Limb (tissue), 2 donors: ENCODE data around the gene ZNF81.
"Not testable (repeated sequence)": the region's sequence is repeated elsewhere in the genome, so short reads cannot be mapped to it uniquely, and the experiment has no call there.

Source experiments
- DNase-seq, 2 donors: peaks; one replicate each; pipeline ENCODE4 v3.0.0-alpha.2; 2016; ENCODE audit errors: extremely low spot score in 2 of 2

Gene ZNF81

DNA sequence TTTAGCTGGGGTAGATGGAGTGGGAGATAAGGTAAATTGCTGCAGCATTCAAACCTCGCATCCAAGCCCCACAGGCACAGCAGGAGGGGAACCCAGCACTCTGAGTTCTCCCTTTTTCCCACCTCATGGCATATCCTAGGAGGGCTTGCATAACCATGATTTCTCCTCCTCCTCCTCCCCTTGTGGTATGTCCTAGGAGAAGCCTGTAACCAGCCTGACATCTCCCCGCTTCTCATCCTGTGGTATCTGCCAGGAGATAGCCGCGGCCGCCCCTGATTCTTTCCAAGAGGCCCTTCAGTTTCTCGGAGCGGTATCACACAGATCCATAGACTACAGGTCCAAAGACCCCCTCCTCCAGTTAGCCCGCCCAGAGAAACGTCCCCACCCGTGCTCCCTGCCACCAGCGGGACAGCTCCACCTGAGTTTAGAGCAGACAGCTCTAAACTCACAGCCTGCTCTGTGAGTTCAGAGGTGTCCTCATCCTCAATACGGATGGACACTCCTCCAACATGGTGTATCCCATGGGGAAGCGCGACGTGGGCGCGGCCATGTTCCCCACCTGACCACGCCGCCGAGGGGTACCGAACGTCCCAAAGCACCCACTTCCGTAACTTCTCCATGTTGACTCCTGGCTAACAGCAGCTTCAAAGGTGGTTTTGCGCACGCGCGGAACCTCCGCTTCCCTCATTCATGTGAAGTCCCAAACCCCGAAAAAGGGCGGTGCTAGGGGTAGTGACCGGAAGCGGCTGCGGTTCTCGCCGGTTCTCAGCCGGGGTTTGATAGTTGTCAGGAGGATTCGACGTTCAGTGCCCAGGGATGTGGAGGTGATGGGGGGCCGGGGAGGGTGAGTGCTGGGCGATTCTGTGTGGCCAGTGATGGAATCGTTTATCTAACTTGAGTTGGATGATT, at the start of gene ZNF81:
ZNF81 (plus strand) TSS at position 739 of the 909 bp plus-strand sequence. CDS start 9,366 bp downstream, outside the sequence.
- DNase-seq, result peak; percentile 84 to 94

DNA sequence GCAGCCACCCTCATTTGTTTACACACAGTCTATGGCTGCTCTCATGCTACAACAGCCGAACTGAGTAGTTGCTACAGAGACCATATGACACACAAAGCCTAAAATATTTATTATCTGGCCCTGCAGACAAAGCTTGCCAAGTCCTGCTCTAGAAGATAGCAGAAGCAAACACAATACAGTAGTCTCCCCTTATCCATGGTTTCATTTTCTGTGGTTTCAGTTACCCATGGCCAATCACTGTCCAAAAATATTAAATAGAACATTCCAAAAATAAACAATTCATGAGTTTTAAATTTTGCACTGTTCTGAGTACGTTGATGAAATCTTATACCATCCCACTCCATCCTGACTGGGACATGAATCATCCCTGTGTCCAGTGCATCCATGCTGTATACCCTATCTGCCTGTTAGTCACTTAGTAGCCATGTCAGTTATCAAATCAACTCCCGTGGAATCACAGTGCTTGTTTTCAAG, 40.2 kb upstream of the ZNF81 start:
- no peak for DNase-seq

DNA sequence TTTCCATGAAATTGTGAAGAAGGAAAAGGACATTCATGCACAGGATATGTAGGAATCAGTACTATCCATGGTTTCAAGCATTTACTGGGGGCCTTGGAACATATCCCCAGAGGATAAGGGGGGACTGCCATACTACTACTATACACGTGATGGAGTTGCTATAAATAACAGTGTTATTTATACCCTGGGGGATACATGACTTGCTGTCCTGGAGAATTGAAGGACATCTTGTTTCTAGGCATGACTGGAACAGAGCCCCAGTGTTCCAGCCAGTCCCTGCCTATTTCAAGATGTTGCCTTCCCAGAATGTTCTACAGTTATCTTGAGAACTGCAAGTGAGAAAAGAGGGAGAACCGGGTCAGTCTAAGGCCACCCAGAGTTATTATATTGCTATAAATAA, 39.6 kb upstream of the ZNF81 start:
- no peak for DNase-seq

DNA sequence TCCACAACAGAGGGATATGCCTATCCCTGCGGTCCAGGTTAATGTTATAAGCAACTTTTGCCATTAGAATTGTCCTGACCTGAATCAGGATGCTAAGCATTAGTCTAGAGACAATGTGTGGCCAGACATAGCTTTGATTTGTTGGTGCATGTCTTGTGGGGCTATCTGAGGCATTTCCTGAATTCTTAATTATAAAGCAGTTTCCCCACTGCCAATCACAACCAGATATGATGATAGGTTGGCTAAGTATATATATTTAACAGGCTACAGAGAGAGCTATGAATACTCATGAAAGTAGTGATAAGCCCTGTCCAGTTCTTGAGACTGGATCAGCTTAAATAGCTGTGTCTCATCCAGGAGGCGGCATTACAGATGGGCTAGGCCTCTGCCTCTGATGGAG, 37.8 kb upstream of the ZNF81 start:
- no peak for DNase-seq

DNA sequence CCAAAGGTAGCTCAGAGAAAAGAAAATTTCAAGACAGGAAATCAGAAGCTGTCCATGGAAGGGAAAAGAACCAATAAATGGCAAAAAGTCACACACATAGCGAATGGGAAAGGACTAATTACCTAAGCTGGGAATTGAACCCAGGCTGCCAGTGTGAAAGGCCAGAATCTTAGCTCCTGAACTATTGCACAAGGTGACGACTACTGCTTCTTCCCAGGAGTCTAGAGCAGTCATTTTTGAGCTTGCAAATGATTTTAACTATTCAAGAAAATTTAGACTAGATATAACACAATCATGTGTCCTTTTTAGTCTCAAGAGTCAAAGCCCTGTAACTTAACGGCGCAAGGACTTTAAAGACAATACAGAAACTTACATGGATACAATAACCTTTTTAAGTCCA, 34.1 kb upstream of the ZNF81 start:
- no peak for DNase-seq

DNA sequence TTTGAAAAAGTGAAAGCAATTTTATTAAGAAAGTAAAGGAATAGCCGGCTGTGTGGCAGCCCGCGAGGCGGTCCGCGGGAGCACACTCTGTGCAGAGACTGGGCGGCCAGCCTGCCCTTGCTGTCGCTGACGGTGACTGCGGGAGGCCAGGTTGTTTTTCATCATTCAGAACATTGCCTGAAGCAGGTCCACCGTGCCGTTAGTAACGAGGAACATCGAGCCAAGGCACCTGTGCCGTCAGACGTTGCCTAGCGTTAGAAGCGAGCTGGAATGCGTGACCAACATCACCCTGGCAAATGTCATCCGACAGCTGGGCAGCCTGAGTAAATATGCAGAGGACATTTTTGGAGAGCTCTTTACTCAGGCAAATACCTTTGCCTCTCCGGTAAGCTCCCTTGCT, 33.6 kb upstream of the ZNF81 start:
- not testable (repeated sequence) for DNase-seq

DNA sequence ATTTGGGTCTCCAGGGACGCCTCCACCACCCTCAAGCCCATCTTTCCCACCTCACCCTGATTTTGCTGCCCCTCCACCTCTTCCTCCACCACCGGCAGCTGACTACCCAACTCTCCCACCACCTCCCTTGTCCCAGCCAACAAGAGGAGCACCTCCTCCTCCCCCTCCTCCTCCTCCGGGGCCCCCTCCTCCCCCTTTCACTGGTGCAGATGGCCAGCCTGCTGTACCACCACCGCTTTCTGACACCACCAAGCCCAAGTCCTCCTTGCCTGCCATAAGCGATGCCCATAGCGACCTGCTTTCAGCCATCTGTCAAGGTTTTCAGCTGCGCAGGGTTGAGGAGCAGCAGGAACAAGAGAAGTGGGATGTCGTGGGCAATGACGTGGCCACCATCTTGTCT, 32.4 kb upstream of the ZNF81 start:
- no peak for DNase-seq

DNA sequence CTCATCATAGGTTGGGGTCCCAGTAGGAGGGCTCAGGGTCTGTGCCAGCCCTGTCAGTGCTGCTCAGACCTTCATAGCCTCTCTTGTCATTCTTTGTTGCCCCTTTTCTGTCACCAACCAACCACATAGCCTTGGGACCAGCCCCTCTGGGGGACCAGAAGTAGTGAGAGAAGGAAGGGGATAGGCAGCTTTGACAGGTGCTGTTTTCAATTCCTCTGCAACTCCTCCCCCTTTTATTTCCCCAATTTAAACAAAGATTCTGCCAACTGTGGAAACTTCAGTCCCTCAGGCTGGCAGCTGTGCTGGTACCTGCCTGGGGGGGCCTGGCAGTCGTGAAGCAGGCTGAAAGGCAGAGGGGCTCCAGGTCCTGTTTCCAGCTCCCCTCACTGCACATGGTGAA, 30.9 kb upstream of the ZNF81 start:
- not testable (repeated sequence) for DNase-seq

DNA sequence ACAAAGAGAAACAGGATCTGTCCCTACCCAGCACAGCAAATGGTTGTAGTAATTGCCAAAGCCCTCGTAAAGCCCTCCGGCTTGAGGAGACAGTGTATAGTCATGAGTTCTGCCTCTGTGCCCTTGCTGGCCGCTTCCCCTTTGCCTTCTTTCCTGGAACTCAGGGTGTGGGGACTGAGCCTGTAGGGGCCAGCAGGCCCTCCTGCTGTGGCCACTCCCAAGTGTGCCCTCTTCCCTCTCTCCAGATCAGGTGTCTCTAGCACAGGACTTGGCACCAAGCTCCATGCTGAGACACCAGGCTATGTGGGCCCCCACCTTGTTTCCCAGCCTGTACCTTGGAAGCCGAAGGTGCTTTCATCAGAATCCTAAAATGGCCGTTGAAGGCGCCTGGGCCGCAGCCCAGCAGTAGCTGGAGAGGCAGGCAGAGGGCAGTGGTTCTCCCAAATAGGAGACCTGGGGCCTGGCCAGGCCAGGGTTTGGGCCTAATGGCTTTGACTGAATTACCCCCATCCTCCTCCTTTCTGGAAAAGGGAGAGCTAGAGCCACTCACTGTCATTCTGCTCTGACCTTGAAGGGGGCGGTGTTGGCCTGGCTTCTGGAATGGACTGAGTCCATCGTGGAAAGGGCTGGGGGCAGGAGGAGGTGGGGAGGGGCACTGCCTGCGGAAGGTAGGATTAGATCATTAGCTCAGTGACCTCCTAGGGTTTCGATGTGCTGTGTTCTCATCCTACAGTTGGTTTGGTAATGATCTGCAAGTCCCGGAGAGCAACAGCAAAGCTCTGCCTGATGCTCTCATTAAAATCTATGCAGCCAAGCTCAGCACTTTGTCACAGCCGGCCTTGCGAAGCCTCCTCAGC, 30.1 kb upstream of the ZNF81 start:
- DNase-seq, result not testable (repeated sequence)

DNA sequence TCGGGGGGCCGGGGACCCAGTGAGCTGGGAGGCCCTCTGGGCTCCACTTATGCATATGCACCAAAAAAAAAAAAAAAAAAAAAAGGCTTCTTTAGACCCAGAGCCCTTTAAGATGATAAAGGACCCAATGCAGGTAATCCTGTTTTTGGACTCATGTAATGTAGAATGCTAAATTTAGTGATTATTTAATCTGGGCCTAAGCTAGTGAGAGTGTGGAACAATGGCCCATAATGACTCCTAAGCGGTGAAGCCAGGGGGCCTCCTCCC, 29.5 kb upstream of the ZNF81 start:
- not testable (repeated sequence) for DNase-seq

DNA sequence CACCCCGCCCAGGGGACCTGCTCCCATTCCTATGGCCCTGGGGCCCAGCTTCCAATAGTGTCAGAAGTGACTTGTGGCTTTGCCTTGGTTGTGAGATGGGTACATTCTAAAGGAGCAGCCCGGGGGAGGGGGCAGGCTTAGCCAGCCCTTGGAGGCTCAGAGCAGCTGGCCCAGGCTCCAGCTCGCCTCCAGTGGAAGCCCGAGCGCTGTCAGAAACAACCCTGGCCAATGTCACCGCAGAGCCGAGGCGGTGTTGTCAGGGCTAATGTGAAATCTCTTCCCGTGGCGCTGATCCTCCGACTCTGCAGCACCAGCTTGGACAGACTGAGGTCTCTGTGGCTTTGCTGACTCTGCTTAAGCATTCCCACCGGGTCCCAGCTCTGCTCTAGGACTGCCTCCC, 29.2 kb upstream of the ZNF81 start:
- no peak for DNase-seq

DNA sequence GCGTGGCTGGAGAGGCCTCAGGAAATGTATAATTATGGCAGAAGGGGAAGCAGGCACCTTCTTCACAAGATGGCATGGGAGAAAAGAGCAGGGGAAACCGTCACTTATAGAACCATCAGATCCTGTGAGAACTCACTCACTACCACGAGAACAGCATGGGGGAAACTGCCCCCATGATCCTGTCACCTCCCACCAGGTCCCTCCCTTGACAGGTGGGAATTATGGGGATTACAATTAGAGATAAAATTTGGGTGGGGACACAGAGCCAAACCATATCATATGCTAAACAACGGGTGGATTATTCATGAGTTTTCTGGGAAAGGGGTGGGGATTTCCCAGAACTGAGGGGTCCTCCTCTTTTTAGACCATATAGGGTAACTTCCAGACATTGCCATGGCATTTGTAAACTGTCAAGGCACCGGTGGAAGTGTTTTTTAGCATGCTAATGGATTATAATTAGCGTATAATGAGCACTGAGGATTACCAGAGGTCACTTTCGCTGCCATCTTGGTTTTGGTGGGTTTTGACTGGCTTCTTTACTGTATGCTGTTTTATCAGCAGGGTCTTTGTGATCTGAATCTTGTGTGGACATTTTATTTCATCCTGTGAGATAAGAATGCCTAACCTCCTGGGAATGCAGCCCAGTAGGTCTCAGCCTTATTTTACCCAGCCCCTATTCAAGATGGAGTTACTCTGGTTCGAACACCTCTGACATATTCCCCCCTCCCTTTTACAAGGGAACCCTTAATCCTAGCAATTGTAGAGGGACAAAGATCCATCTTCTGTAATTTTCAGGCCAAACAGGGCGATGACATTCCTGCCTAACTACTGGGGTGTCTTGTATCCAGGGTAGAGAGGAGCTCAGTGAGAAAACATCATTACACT, 27.6 kb upstream of the ZNF81 start:
- no peak for DNase-seq

DNA sequence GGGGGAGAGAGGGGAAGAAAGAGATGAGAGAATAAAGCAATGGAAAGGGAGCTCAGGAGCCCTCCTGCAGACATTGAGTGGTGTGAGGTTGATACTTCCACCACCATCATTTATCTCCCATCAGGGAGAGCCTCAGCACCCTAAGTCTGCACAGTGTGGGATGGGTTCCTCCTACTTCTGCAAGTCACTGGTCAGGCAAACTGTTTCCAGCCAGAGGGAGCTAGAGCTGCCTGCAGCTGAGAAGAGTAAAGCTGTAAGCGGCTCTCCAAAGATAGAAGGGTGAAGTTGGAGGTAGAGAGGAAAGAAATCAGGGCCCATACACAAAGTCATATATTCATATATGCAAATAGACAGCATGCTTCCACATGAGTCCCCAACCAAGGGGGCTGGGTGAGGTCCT, 21.9 kb upstream of the ZNF81 start:
- DNase-seq, result no peak

DNA sequence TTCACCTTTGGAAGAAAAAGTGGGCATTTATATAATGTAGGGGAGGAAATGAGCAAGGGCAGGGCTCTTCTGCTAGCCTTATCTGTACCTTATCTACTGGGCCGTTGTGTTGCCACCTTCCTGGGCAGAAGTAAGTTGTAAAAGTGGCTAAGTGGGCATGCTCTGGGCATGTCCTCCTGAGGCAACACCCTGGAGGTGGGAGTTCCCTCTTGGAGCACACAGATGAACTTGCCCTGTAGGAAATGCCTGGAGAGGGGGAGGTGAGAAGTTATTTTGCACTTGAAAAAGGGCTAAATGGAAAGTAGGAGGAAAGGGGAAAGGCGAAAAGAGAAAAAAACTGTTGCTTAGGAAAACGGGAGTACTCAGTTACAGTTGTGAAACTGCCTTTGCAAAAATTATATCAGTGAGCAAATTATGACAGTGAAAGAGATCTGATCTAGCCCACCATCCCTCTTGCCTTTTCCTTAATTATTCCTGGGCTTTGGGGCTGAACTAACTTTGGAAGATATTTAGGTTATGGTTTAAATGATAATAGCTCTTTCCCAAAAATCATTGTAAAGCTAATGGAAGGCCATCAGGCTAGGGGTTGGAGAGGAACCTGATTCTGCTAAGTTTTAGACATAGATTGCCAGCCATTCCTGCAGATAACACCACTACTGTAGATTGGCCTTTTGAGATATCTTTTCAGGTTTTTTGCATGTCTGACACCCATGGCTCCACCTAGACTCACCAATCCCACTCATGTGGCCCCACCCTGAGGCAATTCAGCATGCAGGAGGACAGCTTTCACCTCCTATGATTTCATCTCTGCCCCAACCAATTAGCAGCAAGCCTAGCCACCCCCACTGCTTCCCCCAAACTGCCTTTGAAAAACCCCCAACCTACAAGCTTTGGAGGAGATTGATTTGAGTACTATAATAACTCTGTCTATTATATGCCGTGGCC, 20.5 kb upstream of the ZNF81 start:
- DNase-seq, result no peak

DNA sequence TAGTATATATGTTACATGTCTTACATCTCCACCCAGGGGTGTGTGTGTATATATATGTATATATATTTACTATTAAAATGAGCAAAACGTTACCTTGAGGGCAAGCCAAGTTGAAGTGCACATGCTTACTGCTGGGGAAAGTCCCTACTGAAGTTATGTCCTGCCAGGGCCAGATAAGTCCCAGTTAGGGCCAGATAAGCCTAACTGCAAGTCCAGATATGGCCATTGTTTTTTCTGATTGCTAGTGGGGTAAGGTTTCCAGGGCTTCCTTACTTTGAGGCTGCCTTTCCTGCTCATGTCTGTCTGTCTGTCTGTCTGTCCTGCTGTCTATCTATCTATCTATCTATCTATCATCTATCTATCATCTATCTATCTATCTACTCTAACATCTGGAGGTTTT, 19.3 kb upstream of the ZNF81 start:
- no peak for DNase-seq

DNA sequence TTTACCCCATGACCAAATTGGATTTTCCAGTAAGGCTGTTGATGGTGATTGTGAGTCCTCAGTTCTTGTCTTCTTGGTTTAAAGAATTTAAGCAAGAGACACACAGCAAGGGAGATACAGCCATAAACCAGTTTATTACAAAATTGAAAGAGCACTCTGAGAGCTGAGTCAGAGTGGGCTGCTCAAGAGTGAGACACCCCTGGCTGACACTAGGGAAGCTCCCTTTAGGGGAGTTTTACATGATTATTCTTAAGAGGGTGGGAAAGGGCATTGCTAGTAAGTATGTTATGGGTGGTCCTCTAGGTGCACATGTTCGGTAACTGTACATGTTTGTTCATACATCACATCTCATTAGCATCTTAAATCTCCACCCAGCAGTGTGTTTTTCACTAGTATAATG, 18.8 kb upstream of the ZNF81 start:
- DNase-seq, result no peak

DNA sequence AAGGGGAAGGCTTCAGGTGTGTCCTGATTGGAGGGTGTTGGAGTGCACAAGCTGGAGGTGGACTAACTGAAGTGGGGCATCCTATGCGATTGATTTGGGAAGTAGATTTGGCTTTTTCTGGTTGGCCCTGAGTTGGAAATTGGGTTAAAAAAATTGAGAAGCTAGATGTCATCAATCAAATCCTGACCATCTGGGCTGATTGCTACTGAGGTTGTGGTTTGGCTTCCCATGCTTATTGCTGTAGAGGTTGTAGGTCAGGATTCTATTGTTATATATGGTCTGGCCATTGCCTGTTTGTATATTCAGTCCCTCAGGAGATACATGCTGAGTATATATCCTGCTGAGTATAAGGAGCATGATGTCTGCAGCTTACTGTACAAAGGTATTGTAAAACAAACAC, 7.7 kb upstream of the ZNF81 start:
- no peak for DNase-seq

DNA sequence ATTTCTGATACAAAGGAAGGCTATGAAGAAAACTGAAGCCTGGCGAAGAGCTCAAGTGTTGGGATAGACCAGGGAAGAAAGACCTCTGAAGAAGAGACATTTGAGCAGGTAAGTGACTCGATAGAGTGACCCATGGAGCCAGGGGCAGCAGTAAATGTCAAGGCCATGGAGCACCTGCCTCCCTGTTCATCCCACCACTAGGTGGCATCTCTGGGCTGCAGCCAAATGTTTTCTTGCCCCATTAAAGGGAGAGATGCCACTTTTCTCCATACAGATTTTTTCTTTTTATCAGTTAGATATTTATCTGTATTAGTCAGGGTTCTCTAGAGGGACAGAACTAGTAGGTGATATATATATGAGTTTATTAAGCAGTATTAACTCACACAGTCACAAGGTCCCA, 4.9 kb upstream of the ZNF81 start:
- DNase-seq, result peak in 1 of 2 donors; percentile 28

DNA sequence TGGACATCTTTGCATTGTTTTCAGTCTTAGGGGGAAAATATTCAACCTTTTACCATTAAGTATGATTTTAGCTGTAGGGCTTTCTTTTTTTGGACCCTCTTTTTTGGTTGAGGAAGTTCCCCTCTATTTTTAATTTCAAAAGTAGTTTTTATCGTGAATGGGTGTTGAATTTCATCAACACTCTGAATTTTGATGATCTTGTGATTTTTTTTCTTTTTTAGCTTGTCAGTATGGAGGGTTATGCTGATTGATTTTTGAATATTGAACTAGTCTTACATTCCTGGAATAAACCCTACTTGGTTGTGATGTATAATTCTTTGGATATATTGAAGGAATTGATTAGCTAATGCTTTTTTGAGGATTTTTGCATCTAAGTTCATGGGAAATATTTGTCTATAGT, 1.7 kb downstream of the ZNF81 start:
- no peak for DNase-seq

DNA sequence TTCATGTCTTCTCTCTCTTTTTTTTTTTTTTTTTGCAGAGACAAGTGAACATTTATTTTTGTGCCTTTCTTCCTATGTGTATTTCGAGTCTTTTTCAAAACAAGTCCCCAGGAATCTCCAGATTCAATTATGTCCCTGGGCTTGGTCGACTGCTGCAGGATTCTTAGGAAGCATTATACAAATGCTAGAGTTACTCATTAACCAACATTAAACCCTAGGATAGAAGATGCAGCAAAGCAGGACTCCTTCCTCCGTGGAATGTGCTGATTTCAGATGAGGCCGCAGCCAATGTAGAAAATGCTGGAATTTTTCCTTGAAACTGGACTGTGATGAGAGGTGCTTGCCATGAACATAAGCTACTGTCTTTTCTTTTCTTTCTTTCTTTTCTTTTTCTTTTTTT, 3.4 kb downstream of the ZNF81 start:
- DNase-seq, result no peak

DNA sequence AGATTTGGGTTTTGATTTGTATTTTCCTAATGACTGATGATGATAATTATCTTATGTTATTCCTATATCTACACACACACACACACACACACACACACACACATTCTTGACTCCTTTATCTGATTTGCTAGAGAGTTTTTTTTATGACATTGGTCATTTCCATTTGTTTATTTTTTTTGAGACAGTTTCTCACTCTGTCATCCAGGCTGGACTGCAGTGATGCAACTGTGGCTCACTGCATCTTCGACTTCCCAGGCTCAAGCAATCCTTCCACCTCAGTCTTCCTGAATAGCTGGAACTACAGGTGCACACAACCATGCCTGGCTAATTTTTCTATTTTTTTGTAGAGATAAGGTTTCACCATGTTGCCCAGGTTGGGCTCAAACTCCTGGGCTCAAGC, 6.7 kb downstream of the ZNF81 start:
- no peak for DNase-seq
